Activated CD8-positive, alpha-beta memory T cell treated with anti-CD3 and anti-CD28 coated beads, Interleukin-2, amount 10 ng/mL, durations not matched to agents 7 days and 5 days (primary cell): ENCODE data around the gene CCT4. TPM values are rescaled to one million over a fixed set of nuclear protein-coding genes. Genes with fewer than 3 reads are reported as not detected.
"Not testable (repeated sequence)": the region's sequence is repeated elsewhere in the genome, so short reads cannot be mapped to it uniquely, and the experiment has no call there.

Experiments used
- ATAC-seq: fragments of 150-1000 bp; cut with Tn5 transposase; one replicate; pipeline ENCODE4 v1.10.0; 2021; ENCODE audit warnings: moderate library complexity
- CTCF ChIA-PET: fragments of 350-600 bp; sonication (Branson Sonifier 250); formaldehyde crosslinking; loops from one replicate; lab custom pipeline; 2021; ENCODE audit warnings: antibody characterized with exemption; lab: Charles Lee
- DNase-seq: peaks from one replicate; pipeline ENCODE4 v3.0.0-alpha.2; 2020
- H3K27ac Mint-ChIP-seq: one replicate; pipeline ENCODE4 v1.8.0; 2021; ENCODE audit warnings: mild to moderate bottlenecking, mixed read lengths
- H3K27me3 Mint-ChIP-seq: one replicate; pipeline ENCODE4 v1.8.0; 2021; ENCODE audit warnings: mixed read lengths
- H3K36me3 Mint-ChIP-seq: one replicate; pipeline ENCODE4 v1.8.0; 2021; ENCODE audit warnings: mild to moderate bottlenecking, mixed read lengths
- H3K4me1 Mint-ChIP-seq: one replicate; pipeline ENCODE4 v1.8.0; 2021; ENCODE audit warnings: mixed read lengths
- H3K4me3 Mint-ChIP-seq: one replicate; pipeline ENCODE4 v1.8.0; 2021; ENCODE audit warnings: mild to moderate bottlenecking, moderate library complexity, mixed read lengths
- H3K9me3 Mint-ChIP-seq: one replicate; pipeline ENCODE4 v1.8.0; 2022; ENCODE audit warnings: low read depth, mixed read lengths
- total RNA-seq, 2 experiments: library from RNA; stranded (reverse); gene quantifications; one replicate each; pipeline ENCODE4 v1.2.3, GENCODE V29; 2021

Gene CCT4, protein sequence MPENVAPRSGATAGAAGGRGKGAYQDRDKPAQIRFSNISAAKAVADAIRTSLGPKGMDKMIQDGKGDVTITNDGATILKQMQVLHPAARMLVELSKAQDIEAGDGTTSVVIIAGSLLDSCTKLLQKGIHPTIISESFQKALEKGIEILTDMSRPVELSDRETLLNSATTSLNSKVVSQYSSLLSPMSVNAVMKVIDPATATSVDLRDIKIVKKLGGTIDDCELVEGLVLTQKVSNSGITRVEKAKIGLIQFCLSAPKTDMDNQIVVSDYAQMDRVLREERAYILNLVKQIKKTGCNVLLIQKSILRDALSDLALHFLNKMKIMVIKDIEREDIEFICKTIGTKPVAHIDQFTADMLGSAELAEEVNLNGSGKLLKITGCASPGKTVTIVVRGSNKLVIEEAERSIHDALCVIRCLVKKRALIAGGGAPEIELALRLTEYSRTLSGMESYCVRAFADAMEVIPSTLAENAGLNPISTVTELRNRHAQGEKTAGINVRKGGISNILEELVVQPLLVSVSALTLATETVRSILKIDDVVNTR
- 100 to 1,000 TPM; 170 to 245 TPM for total RNA-seq

DNA sequence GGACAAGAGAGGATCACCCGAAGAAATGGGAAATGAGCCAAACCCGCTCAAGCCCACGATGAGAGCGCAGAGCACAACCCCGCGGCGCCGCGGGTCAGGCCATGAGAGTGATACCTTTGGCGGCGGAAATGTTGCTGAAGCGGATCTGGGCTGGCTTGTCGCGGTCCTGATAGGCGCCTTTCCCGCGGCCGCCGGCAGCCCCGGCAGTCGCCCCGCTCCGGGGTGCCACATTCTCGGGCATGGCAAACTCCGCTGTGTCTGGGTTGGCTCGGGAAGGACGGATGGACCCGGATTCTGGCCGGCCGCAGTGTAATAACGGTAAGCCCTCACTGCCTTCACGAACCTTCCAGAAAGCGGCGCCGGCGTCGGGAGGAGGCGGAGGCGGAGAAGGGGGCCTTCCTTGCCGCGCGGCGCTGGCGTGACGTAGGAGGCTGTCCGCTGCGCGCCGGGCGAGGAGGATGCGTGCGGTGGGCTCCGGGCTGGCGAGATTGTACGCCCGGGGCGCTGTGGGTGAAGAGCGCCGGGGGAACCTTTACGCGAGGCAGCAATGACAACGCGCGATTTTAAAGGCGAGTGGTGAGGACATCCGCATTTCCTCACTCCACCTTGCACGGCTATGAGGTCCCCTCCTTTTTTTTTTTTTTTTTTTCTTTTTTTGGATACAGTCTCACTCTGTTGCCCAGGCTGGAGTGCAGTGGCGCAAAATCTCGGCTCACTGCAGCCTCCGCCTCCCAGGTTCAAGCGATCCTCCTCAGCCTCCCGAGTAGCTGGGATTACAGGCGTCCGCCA is at the start of gene CCT4:
Gene CCT4, minus strand, starts transcription at position 390 of the 789 bp plus-strand sequence. Its CDS starts 149 bp downstream, at position 241.
- CTCF ChIA-PET, result no interaction called here
- peak; percentile 83 for ATAC-seq

DNA sequence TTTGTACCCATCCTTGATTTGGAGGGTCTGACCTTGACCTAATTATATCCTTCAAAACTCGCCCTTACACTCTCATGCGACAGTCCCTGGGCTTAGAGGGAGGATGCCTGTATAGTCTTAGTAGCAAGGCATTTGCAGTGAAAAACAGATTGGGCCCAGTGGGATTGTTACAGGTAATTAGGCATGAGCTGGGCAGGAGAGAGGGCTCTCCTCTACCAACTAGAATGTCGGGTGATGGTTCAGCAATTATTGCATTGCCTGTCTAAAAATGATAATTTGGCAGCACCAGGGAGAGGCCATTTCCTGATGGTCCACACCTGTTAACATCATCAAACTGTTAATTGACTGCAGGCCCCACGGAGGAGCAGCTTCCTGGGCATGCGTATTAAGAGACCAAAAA is 49.4 kb upstream of the CCT4 start:
- CTCF ChIA-PET, result no interaction called here

More for the DNA sequence above, at the start of gene CCT4:
- peak; percentile 92 for DNase-seq
- no peaks in the 10 kb centered on the region for H3K27me3 Mint-ChIP-seq
- H3K4me3 Mint-ChIP-seq, result peak within 1 kb of the TSS; percentile 100
- H3K27ac Mint-ChIP-seq, result peak within 1 kb of the TSS; percentile 99
- peaks cover 29% of the 10 kb centered on the region for H3K4me1 Mint-ChIP-seq
- H3K9me3 Mint-ChIP-seq, result no peaks in the 10 kb centered on the region
- peaks cover 37% of the 10 kb centered on the region for H3K36me3 Mint-ChIP-seq

DNA sequence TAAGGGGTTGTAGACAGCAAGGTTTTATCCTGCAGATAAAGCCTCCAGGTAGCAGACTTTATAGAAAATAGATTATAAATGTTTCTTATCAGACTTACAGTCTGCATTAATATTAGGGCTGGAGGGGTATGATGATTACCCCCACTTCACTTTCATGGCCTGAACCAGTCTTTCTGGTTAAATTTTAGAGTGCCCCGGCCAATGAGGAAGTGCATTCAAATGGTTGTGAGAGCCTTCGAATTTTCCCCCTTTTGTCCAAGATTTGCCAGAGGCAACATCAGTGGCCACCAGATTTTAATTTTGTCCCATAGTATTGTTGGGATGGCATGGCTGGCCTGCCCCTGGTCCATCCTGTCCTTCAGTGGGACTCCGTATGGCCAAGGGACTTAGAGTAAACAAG is 48.6 kb upstream of the CCT4 start:
- Mint-ChIP-seq H3K9me3 (no peaks in the 10 kb centered on the region), H3K4me1 (no peaks in the 10 kb centered on the region), H3K27me3 (no peaks in the 10 kb centered on the region), H3K27ac (no peak overlapping the region), H3K4me3 (no peak overlapping the region), H3K36me3 (peaks cover 2% of the 10 kb centered on the region)
- ATAC-seq, result no peak
- no peak for DNase-seq
- CTCF ChIA-PET, result no interaction called here

More for the DNA sequence above, 49.4 kb upstream of the CCT4 start:
- Mint-ChIP-seq H3K4me1 (peaks cover under 1% of the 10 kb centered on the region), H3K9me3 (no peaks in the 10 kb centered on the region), H3K4me3 (no peak overlapping the region), H3K27ac (no peak overlapping the region), H3K36me3 (peaks cover 2% of the 10 kb centered on the region), H3K27me3 (no peaks in the 10 kb centered on the region)
- DNase-seq (no peak), ATAC-seq (no peak)

DNA sequence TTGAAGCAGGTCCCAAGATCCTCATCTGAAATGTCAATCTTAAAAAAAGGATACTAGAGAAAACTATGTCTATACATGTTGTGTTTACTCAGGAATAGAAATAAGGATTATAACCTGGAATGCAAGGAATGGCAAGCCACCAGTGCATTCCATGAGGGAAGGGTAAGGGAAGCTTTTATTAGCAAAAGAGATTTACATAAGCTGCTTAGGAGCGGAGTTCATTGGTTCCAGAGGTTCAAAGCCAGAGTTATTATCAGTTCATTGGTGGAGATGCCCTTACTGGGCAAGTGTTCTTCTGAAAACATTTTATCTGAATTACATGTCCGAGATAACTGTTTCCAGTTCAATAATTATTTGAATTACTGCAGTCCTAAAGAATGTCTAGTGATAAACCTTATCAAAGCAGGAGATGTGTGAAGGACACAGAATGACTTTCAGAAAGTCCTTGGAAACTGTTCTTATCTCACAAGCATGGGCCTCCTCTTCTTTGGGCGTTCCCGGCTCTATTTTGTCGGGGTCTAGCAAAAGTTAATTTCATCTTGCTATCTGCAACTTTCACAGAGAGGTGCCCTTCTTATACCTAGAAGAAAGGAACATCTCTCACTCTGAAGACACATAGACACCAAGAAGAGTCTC is 40.5 kb upstream of the CCT4 start:
- H3K36me3 Mint-ChIP-seq, result peaks cover 1% of the 10 kb centered on the region
- CTCF ChIA-PET, result no interaction called here
- H3K27me3 Mint-ChIP-seq, result no peaks in the 10 kb centered on the region
- H3K4me1 Mint-ChIP-seq, result no peaks in the 10 kb centered on the region
- DNase-seq (no peak), ATAC-seq (no peak)
- H3K27ac Mint-ChIP-seq, result no peak overlapping the region
- H3K4me3 Mint-ChIP-seq, result no peak overlapping the region
- H3K9me3 Mint-ChIP-seq, result no peaks in the 10 kb centered on the region

DNA sequence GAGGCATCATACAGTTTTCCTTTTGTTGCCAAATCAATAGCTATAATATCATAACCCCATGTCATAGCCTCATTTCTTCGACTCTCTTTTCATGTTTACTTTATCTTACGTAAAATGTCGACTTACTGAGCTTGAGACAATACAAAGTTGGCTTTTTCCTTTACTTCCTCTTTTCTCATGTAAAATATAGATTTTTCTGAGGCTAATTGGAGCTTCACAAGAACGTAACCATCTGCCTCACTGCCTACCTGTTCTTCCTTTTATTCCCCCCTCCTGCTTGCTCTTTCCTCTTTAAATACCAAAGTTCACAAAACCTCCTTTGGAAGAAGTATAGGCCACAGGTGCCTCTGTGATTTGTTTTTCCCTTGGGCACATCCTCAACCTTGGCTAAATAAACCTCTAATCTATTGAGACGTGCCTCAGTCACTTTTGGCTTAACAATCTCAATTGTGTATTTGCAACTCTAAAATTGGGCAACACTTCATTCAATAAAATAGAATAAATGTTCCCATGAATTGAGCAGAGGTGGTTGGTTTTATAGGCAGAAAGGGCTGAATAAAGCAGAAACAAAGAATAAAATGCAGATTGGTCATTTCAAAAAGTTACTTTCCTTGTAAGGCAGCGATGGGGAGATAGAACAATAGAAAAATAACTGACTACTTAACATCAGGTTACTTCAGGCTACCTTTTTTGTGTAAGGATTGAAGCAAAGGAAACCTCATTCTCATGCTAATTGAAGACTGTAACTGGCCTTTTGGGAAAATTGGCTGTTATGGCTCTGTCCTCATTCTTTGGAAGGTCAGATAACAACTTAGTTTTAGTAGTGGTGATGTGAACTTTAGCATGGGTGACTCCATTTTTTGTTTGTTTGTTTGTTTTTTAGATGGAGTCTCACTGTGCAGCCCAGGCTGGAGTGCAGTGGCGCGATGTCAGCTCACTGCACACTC is 38.3 kb upstream of the CCT4 start:
- Mint-ChIP-seq H3K4me3 (no peak overlapping the region), H3K27me3 (no peaks in the 10 kb centered on the region), H3K9me3 (no peaks in the 10 kb centered on the region), H3K36me3 (peaks cover 1% of the 10 kb centered on the region), H3K27ac (no peak overlapping the region), H3K4me1 (no peaks in the 10 kb centered on the region)
- ATAC-seq, result no peak
- DNase-seq, result no peak
- CTCF ChIA-PET, result no interaction called here

DNA sequence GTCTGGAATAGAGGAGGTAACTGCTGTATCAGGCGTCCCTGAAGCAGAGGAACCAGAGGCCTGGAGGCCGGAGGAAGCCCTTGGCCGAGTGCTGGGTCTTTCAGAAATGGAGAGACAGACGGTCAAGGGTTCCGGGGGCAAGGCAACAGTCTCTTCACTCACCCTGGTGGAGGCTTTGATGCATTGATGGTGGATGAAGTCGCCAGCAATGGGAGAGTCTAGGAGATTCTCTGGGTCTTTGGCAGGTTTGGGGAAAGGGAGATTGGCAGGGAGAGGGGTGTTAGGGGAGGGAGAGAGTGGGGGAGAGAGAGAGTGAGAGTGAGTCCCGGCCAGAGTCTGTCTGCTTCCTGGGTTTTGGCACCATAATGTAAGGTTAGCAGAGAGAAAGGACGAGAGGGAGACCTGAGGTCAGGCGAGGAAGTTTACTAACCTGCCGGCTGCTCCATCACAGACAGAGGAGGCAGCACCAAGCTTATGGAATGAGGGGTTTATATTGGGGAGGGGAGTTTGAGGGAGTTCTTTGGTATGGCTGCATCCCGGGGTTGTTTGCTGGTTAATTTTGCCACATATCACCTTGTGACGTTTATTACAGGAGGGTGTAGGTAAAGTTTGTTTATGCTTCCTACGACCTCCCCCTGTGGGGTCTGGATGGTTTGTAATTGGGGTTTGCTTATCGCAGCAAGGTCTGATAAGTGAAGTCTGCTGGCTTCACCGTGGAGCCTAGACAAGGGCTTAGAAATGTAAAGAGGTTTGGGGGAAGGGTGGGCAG is 36.6 kb upstream of the CCT4 start:
- Mint-ChIP-seq H3K9me3 (no peaks in the 10 kb centered on the region), H3K27ac (no peak overlapping the region), H3K27me3 (no peaks in the 10 kb centered on the region), H3K4me1 (no peaks in the 10 kb centered on the region), H3K36me3 (peaks cover 1% of the 10 kb centered on the region), H3K4me3 (no peak overlapping the region)
- CTCF ChIA-PET, result no interaction called here
- DNase-seq (no peak), ATAC-seq (no peak)

DNA sequence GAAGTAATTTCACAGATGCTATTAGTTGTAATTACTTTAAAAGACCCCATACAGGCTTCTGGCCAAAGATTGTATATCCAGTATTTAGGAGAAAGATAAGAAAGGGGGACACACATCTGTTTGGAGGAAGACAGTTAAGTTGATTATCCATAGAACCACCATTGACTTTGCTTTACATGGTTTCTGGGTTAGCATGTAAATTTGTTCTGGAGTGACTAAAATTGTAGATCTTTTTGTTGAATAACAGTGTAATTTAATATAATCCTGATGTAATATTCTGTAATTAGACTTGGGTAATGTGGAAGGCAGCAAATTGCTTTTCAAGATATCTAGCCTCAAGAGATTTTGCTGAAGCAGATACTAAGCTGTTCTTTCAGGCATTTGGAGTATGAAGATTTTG is 34.3 kb upstream of the CCT4 start:
- Mint-ChIP-seq H3K27me3 (no peaks in the 10 kb centered on the region), H3K36me3 (peaks cover 1% of the 10 kb centered on the region), H3K4me1 (no peaks in the 10 kb centered on the region), H3K4me3 (no peak overlapping the region), H3K9me3 (no peaks in the 10 kb centered on the region), H3K27ac (no peak overlapping the region)
- ATAC-seq (no peak), DNase-seq (no peak)
- CTCF ChIA-PET, result no interaction called here

DNA sequence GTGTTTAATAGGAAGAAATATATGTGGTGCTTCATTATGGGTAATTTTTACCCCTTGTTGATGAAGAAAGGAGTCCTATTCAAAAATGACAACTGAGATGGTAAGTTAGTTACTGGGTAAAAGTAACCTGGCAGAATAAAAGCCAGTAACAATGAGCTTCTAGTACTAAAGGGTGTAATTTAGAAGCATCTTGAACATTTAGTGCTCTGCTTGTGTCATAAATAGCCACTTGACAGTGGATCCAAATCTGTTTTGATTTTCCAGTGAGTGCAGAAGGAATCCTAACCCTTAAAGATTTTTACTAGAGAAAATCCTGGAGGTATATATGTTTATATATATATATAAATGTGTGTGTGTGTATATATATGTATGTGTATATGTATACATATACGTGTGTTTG is 32.1 kb upstream of the CCT4 start:
- H3K4me3 Mint-ChIP-seq, result no peak overlapping the region
- CTCF ChIA-PET, result interaction anchor here (1.4 kb wide), 1 partner anchor 10 kb away, joined by 3 read pairs; no protein-coding TSS in a partner anchor
- ATAC-seq, result no peak
- no peak overlapping the region for H3K27ac Mint-ChIP-seq
- H3K36me3 Mint-ChIP-seq, result no peaks in the 10 kb centered on the region
- H3K4me1 Mint-ChIP-seq, result no peaks in the 10 kb centered on the region
- no peaks in the 10 kb centered on the region for H3K27me3 Mint-ChIP-seq
- no peak for DNase-seq
- H3K9me3 Mint-ChIP-seq, result no peaks in the 10 kb centered on the region

DNA sequence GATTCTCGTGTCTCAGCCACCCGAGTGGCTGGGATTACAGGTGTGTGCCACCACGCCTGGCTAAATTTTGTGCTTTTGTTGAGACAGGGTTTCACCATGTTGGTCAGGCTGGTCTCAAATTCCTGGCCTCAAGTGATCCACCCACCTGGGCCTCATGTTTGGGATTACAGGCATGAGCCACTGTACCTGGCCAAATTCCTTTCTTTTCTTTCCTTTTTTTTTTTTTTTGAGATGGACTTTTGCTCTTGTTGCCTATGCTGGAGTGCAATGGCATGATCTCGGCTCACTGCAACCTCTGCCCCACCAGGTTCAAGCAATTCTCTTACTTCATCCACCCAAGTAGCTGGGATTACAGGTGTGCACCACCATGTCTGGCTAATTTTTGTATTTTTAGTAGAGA is 26.3 kb upstream of the CCT4 start:
- H3K4me3 Mint-ChIP-seq, CTCF ChIA-PET, DNase-seq, H3K27me3 Mint-ChIP-seq, H3K4me1 Mint-ChIP-seq, H3K36me3 Mint-ChIP-seq, H3K9me3 Mint-ChIP-seq, H3K27ac Mint-ChIP-seq, ATAC-seq: not testable (repeated sequence)

DNA sequence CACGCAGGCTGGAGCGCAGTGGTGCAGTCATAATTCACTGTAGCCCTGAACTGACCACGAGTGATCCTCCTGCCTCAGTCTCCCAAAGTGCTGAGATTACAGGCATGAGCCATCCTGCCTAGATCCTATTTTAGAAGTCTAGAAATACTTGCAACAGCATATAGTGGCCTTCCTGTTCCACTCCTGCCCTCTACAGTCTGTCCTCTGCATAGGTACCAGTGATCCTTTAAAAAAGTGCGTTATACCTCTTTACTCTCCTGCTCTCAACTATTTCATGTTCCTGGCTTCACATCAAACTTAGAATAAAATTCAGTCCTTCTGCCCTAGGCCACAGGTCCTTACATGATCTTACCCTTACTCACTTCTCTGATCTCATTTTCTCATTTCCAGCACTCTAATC is 23.1 kb upstream of the CCT4 start:
- H3K27me3 Mint-ChIP-seq, result no peaks in the 10 kb centered on the region
- ATAC-seq (peak; percentile 47), DNase-seq (no peak)
- peaks cover 13% of the 10 kb centered on the region for H3K4me1 Mint-ChIP-seq
- H3K27ac Mint-ChIP-seq, result no peak overlapping the region
- no peaks in the 10 kb centered on the region for H3K36me3 Mint-ChIP-seq
- no peak overlapping the region for H3K4me3 Mint-ChIP-seq
- no peaks in the 10 kb centered on the region for H3K9me3 Mint-ChIP-seq
- CTCF ChIA-PET, result interaction anchor here (0.6 kb wide), 1 partner anchor 845 kb away, joined by 3 read pairs; no protein-coding TSS in a partner anchor

DNA sequence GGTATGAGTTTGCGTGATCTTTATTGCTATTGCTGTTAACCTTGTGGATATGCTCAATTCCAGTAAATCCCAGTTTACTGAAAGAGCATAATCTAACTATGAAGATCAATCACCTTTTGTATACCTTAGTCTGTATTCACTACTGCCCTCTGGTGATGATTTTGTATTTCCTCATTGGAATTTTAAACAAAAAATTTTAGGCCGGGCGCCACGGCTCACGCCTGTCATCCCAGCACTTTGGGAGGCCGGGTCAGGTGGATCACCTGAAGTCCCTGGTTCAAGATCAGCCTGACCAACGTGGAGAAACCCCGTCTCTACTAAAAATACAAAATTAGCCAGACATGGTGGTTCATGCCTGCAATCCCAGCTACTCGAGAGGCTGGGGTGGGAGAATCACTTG is 22.1 kb upstream of the CCT4 start:
- DNase-seq (no peak), ATAC-seq (no peak)
- Mint-ChIP-seq H3K36me3 (no peaks in the 10 kb centered on the region), H3K27ac (no peak overlapping the region), H3K27me3 (no peaks in the 10 kb centered on the region), H3K4me3 (no peak overlapping the region), H3K9me3 (no peaks in the 10 kb centered on the region), H3K4me1 (peaks cover 18% of the 10 kb centered on the region)
- CTCF ChIA-PET, result no interaction called here

DNA sequence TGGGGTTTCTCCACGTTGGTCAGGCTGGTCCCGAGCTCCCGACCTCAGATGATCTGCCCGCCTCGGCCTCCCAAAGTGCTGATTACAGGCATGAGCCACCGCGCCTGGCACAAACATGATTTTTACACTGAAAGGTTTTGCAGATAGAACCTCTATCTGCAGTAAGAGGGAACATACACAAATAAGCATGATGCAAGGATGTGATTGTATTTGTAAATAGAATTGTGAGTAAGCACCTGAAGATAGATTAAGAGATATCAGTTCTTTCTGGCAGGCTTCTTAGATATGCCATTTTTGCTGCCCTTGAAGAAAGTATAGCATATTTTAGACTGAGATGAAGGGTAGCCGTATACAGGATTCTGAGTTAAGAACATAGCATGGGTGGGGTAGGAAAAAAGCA is 20.7 kb upstream of the CCT4 start:
- no peak overlapping the region for H3K4me3 Mint-ChIP-seq
- H3K9me3 Mint-ChIP-seq, result no peaks in the 10 kb centered on the region
- H3K4me1 Mint-ChIP-seq, result peaks cover 24% of the 10 kb centered on the region
- H3K27ac Mint-ChIP-seq, result no peak overlapping the region
- no peaks in the 10 kb centered on the region for H3K27me3 Mint-ChIP-seq
- ATAC-seq (no peak), DNase-seq (no peak)
- no peaks in the 10 kb centered on the region for H3K36me3 Mint-ChIP-seq
- CTCF ChIA-PET, result no interaction called here
